Stimulated activated CD4-positive, alpha-beta T cell treated with anti-CD3 and anti-CD28 coated beads, Interleukin-1b, Interleukin-23, amount 100 ng/mL, for 1 hour (primary cell): ENCODE results near the gene WFDC1.
A peak's percentile ranks its signal among the peaks of the same experiment; 100 is the strongest.

Experiments
- DNase-seq, 2 donors: peaks; one replicate each; pipeline ENCODE4 v3.0.0-alpha.2; 2020; ENCODE audit warnings: low read depth in 2 of 2

The WFDC1 gene

GRCh38 chr16:84272740-84273320, 21.8 kb upstream of the WFDC1 start:
- DNase-seq: no peak

- DNase-seq: no peak
Observed at GRCh38 chr16:84274515-84274914, 20.2 kb upstream of the WFDC1 start.

- no peak for DNase-seq
Observed at GRCh38 chr16:84275585-84276151, 19.0 kb upstream of the WFDC1 start.

GRCh38 chr16:84277244-84277823, 17.3 kb upstream of the WFDC1 start:
- peak; percentile 47 to 49 for DNase-seq

- no peak for DNase-seq
Observed at GRCh38 chr16:84278333-84278732, 16.3 kb upstream of the WFDC1 start.

GRCh38 chr16:84278968-84279367, 15.7 kb upstream of the WFDC1 start:
- DNase-seq: no peak

GRCh38 chr16:84279881-84280280, 14.8 kb upstream of the WFDC1 start:
- DNase-seq: no peak

- DNase-seq: no peak
Observed at GRCh38 chr16:84281074-84281473, 13.6 kb upstream of the WFDC1 start.

GRCh38 chr16:84282533-84282932, 12.1 kb upstream of the WFDC1 start:
- no peak for DNase-seq

- DNase-seq: no peak
Observed at GRCh38 chr16:84283314-84284153, 11.1 kb upstream of the WFDC1 start.

- DNase-seq: no peak
Observed at GRCh38 chr16:84284154-84284722, 10.4 kb upstream of the WFDC1 start.

GRCh38 chr16:84286578-84287240, 8.0 kb upstream of the WFDC1 start:
- no peak for DNase-seq

- no peak for DNase-seq
Observed at GRCh38 chr16:84288902-84289301, 5.8 kb upstream of the WFDC1 start.

GRCh38 chr16:84291226-84291625, 3.5 kb upstream of the WFDC1 start:
- no peak for DNase-seq

GRCh38 chr16:84292011-84292410, 2.7 kb upstream of the WFDC1 start:
- no peak for DNase-seq

GRCh38 chr16:84293406-84293805, 1.3 kb upstream of the WFDC1 start:
- DNase-seq: no peak

- no peak for DNase-seq
Observed at GRCh38 chr16:84294117-84294516, 561 bp upstream of the WFDC1 start.

- no peak for DNase-seq
Observed at GRCh38 chr16:84295203-84295860, 654 bp downstream of the WFDC1 start.

- DNase-seq: no peak
Observed at GRCh38 chr16:84298376-84298899, 3.8 kb downstream of the WFDC1 start.

- DNase-seq: no peak
Observed at GRCh38 chr16:84299734-84300440, 5.2 kb downstream of the WFDC1 start.
